ENCODE data around the gene AMIGO1.
"Not testable (repeated sequence)": the region's sequence is repeated elsewhere in the genome, so short reads cannot be mapped to it uniquely, and the experiment has no call there.

Gene AMIGO1

GRCh38 chr1:109482242-109482641, 27.3 kb downstream of the AMIGO1 start:
- no peak for DNase-seq

GRCh38 chr1:109481646-109482045, 27.9 kb downstream of the AMIGO1 start:
- DNase-seq, result no peak

DNA sequence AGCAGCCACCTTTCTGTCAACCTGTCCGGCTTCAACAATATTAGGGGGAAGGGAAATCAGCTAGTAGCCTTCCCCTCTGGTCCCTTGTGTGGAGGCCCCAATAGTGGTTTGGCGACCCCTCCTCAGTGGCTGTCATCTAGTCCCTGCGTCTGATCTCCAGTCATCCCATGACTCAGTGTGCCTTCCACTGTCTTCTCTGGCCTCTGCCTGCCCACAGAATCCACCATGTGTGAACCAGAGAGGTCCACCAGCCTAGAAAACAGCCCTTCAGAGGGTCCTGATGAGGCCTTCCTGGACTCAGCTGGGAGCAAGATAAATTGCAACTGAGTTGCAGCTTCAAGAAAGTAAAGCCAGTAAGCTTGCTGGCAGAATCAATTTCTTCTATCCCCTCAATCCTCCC, 29.6 kb downstream of the AMIGO1 start:
- no peak for DNase-seq

GRCh38 chr1:109479311-109479710, 30.2 kb downstream of the AMIGO1 start:
- no peak for DNase-seq

- DNase-seq, result no peak
These were observed 30.7 kb downstream of the AMIGO1 start for GRCh38 chr1:109478806-109479205.

DNA sequence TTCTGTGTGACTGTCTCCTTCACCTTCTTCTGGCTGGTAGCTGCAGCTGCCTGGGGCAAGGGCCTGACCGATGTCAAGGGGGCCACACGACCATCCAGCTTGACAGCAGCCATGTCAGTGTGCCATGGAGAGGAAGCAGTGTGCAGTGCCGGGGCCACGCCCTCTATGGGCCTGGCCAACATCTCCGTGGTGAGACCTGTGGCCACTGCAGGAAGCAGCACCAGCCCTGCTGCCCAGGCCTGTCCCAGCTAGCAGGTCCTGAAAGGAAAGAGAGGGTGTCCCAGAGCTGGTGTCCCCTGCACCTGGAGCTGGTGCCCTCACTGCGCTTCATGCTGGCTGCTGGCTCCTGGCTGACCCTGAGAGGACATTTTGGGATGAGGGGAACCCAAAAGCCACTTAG, 31.7 kb downstream of the AMIGO1 start:
- DNase-seq, result no peak

- DNase-seq, result no peak
These were observed 32.7 kb downstream of the AMIGO1 start for GRCh38 chr1:109476825-109477224.

- no peak for DNase-seq
These were observed 34.3 kb downstream of the AMIGO1 start for GRCh38 chr1:109475261-109475660.

GRCh38 chr1:109474697-109475096, 34.8 kb downstream of the AMIGO1 start:
- no peak for DNase-seq

DNA sequence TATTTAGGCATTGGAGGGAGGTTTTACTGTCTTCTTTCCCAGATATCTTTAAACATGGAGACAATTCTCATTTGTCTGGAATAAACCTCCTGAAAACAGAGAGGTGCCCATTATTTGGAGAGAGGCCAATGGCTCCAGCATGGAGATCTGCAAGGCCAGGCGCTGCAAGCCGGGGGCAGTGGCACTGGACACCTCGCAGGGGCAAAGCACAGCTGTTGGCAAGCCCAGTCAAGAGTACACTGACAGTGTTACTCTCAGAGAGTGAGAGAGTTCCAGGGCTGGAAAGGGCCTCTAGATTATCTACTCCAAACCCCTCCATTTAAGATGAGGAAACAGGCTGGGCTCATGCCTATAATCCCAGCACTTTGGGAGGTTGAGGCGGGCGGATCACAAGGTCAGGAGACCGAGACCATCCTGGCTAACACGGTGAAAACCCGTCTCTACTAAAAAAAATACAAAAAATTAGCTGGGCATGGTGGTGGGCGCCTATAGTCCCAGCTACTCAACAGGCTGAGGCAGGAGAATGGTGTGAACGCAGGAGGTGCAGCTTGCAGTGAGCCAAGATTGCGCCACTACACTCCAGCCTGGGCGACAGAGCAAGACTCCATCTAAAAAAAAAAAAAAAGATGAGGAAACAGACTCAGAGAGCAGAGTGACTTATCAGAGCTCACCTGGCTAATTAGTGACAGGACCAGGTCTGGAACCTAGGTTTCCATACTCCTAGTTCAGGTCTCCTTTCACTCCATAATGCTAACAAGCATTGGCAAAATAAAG, 36.1 kb downstream of the AMIGO1 start:
- DNase-seq, result not testable (repeated sequence)

GRCh38 chr1:109472779-109473178, 36.7 kb downstream of the AMIGO1 start:
- no peak for DNase-seq

- DNase-seq, result no peak
These were observed 39.3 kb downstream of the AMIGO1 start for GRCh38 chr1:109470245-109470644.

- peak; percentile 37 for DNase-seq
These were observed 40.6 kb downstream of the AMIGO1 start for GRCh38 chr1:109468903-109469302.

- DNase-seq, result no peak
These were observed 41.5 kb downstream of the AMIGO1 start for GRCh38 chr1:109468061-109468460.

- no peak for DNase-seq
These were observed 42.2 kb downstream of the AMIGO1 start for GRCh38 chr1:109467301-109467777.

GRCh38 chr1:109466452-109467300, 42.9 kb downstream of the AMIGO1 start, which contains the start of gene SYPL2:
Gene SYPL2, plus strand, starts transcription at chr1:109466546. Its CDS starts 298 bp downstream, at chr1:109466844.
- DNase-seq, result no peak

DNA sequence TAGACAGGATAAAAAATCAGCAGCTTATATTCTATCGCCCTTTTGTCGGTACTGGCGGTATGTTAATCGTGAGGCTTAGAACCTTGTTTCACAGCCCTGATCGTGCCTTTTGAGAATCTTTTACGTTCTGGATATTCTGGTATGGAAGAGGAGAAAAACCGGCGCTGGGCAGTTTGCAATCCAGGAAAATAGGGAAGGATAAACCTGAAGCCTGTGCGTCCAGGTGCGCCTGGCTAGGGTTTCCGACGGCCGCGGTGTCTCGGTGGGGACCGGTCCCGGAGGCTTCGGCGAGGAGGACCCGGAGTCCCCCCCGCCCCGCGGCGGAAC, 43.4 kb downstream of the AMIGO1 start:
- no peak for DNase-seq

DNA sequence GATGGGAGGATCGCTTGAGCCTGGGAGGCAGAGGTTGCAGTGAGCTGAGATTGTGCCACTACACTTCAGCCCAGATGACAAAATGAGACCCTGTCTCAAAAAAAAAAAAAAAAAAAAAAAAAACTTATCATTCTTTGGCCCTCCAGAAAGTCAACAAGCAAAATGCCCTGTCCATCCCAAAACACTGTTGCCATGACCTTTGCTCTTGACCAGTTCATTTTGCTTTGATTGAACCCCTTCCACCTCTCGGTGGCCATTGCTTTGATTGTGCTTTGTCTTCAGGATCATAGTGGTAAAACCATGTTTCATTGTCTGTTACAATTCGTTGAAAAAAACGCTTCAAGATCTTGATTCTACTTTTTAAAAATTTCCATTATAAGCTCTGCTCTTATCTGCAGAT, 51.7 kb downstream of the AMIGO1 start:
- no peak for DNase-seq

- DNase-seq, result no peak
These were observed 54.9 kb downstream of the AMIGO1 start for GRCh38 chr1:109454497-109455133.
